ENCODE results near the gene PTPN21. TPM values are rescaled to one million over a fixed set of nuclear protein-coding genes. Genes with fewer than 3 reads are reported as not detected.
A peak's percentile ranks its signal among the peaks of the same experiment; 100 is the strongest.

The PTPN21 gene
- total RNA-seq, result 14.2 TPM in 2 replicates

DNA sequence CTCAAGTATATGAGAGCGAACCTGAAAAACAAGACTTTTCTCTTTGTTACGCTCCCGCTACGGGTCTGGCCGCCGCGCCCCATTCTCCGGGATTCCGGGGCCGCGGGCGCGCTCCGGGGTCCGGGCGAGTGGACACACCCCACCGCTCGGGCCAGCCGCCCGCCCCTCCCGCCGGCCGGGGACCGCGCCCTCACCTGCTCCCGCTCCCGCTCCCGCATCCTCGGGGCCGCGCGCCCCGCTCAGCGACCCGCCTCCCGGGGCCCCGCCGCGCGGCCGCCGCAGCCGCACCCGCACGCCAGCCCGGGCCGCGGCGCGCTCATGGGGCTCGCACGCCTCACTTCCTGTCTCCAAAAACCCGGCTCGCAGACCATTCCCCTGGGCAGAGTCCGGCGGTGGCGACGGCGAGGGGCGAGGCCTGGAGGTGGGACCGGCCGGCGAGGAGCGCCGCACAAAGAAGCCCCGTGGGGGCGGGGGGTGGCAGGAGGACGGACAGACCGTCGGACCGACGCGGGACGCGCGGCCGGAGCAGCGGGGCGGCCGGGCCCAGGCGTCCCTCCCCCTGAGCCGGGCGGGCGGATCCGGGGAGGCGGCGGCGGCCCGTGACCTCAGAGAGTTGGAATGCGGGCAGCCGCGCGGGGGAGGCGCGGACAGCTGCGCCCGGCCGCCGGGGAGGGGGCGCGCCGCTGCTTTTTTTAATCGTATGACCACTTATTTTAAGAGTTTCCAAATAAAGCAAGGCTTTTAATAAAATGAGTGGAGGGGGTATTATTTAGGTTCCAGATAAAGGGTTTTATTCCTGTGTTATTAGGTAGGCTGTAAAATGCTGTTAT lies at the start of gene PTPN21:
TSS of gene PTPN21 (minus strand) at position 551 of the 830 bp plus-strand sequence. CDS start 4,590 bp downstream, outside the sequence.
- TF ChIP-seq, protein P1, sequence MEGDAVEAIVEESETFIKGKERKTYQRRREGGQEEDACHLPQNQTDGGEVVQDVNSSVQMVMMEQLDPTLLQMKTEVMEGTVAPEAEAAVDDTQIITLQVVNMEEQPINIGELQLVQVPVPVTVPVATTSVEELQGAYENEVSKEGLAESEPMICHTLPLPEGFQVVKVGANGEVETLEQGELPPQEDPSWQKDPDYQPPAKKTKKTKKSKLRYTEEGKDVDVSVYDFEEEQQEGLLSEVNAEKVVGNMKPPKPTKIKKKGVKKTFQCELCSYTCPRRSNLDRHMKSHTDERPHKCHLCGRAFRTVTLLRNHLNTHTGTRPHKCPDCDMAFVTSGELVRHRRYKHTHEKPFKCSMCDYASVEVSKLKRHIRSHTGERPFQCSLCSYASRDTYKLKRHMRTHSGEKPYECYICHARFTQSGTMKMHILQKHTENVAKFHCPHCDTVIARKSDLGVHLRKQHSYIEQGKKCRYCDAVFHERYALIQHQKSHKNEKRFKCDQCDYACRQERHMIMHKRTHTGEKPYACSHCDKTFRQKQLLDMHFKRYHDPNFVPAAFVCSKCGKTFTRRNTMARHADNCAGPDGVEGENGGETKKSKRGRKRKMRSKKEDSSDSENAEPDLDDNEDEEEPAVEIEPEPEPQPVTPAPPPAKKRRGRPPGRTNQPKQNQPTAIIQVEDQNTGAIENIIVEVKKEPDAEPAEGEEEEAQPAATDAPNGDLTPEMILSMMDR (IDR thresholded peaks at IDR 0.05; ENCODE audit: insufficient read depth, low read depth, low read length), result no peak
- peak; percentile 65 for DNase-seq (ENCODE audit: low read depth)
- H3K4me3 ChIP-seq (ENCODE audit: low read depth, low read length), result peak within 1 kb of the TSS; percentile 87

DNA sequence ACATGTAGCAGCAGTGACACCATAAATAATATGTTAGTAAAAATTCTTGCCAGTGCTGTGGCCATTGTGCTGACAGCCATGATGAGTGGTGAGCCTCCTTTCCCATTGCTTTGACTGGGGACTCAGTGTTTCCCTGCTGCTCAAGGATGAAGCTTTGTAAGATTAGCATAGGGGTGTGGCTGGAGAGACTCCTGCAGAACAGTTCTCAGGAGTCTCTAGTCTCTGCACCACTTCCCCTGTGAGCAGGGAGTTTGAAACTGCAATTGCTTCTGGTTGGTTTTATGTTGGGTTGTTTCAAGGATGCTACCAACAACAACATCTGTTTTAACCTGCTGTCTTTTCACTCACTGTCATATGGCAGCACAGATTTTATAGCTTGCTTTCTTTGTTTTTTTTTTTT lies 49.4 kb upstream of the PTPN21 start:
- TF ChIP-seq, protein P1 (IDR thresholded peaks at IDR 0.05; ENCODE audit: insufficient read depth, low read depth, low read length), result no peak

DNA sequence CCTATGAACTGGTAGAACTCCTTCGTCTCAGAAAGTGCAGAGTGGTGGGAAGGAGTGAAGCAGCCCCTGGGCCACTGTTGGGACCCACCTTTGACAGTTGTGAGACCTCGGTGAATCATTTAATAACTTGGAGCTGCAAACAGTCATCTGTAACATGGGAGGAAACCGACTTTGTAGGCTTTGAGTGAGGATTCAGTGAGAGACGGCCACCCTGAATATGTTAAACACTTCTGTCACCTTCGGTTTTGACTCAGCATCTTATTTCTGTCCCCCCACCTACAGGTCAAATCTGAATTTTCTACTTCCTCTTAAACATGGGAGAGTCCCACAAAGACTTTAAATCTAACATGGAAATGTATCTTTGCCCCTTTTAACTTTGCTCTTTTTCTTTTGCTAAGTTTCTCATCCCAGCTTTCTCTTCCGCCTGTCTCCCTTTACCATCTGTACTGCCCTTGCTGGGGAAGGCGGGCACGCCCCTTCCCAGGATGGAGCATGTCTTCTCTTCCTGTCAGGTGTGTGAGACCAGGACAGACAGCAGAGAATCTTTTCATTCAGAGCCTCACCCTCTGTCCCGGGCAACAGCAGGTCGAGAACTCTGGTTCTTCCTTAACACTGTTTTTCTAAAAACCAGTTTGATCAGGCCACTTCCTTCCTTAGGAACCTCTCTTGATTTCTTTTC lies 45.1 kb upstream of the PTPN21 start:
- TF ChIP-seq, protein P1 (IDR thresholded peaks at IDR 0.05; ENCODE audit: insufficient read depth, low read depth, low read length), result no peak
- no peak for DNase-seq (ENCODE audit: low read depth)
- H3K4me3 ChIP-seq (ENCODE audit: low read depth, low read length), result no peak overlapping the region

More for the DNA sequence above, 49.4 kb upstream of the PTPN21 start:
- no peak for DNase-seq (ENCODE audit: low read depth)
- H3K4me3 ChIP-seq (ENCODE audit: low read depth, low read length), result no peak overlapping the region

DNA sequence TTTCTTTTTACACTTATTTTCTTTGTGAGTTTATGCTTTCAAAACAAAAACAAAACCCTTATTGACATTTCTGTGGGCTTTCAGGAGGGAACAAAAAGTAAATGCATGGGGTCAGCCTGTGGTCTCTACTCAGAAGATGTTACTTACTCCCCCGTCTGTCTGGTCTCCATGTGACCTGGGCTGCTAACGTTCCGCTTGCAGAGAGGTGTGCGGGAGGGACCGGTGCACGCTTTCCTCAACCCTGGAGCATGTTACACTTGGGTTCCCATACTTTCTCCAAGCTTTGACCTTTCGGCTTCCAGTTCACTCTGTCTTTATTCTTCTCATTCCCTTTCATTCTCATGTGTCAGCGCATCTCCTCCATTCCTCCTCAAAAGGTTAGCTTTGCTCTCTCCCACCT lies 44.5 kb upstream of the PTPN21 start:
- no peak overlapping the region for H3K4me3 ChIP-seq (ENCODE audit: low read depth, low read length)
- TF ChIP-seq, protein P1 (IDR thresholded peaks at IDR 0.05; ENCODE audit: insufficient read depth, low read depth, low read length), result no peak
- peak; percentile 43 for DNase-seq (ENCODE audit: low read depth)

DNA sequence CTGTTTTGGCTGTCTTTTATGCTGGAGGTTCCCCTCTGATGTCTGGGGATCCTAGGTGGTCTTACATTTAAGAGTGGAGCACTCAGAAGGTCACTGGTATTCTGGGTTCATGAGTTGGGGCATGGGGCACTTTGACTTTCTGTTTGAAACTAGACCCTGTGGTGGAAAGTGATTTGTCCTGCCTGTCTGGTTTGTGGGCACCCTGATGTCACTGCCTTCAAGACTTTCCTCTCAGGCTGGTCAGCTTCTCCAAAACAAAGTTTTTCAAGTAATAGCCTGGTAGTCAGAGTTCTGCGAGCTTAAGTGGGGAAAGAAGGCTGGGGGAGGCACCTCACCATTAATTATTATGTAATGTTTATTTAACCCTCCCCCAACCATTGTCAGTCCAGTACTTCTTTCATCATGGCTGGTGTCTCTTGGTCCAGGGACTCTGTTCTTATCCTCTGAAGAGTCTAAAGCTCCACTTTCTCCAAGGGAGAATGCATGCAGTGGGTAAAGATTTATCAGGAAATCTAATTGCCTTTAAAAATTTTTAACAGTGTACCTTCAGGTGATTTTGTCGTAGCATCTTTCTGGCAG lies 43.4 kb upstream of the PTPN21 start:
- no peak for DNase-seq (ENCODE audit: low read depth)
- H3K4me3 ChIP-seq (ENCODE audit: low read depth, low read length), result no peak overlapping the region
- TF ChIP-seq, protein P1 (IDR thresholded peaks at IDR 0.05; ENCODE audit: insufficient read depth, low read depth, low read length), result no peak

DNA sequence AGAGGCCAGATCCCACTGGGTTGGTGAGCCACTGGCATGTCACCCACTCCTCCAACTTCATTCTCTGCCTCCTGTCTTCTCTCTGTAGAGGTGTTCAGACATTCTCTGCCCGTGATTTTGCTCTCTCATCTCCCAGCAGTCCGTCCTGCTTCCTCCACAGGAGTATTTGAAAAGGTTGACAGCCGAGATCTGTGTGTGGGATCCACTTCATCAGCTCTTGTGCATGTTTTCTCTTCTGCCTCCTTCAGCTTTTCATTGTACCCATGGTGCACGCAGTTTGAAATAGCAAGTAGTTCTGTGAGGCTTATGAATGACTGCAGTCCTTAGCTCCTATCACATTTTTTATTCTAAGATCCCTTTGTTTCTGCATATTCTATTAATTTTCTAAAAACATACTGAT lies 42.8 kb upstream of the PTPN21 start:
- TF ChIP-seq, protein P1 (IDR thresholded peaks at IDR 0.05; ENCODE audit: insufficient read depth, low read depth, low read length), result no peak
- no peak overlapping the region for H3K4me3 ChIP-seq (ENCODE audit: low read depth, low read length)
- DNase-seq (ENCODE audit: low read depth), result no peak

All from fibroblast of villous mesenchyme (primary cell).